GM19395 (cell line): ENCODE results near the gene SNPH.
"Not testable (repeated sequence)": the region's sequence is repeated elsewhere in the genome, so short reads cannot be mapped to it uniquely, and the experiment has no call there.

Experiments
- ATAC-seq: cut with Tn5 transposase; IDR thresholded peaks from one replicate; pipeline ENCODE4 v1.9.1; 2021; ENCODE audit warnings: mild to moderate bottlenecking, moderate library complexity; ENCODE audit not compliant: unreplicated experiment

SNPH gene

GRCh38 chr20:1266167-1266973 lies at the start of gene SNPH:
Gene SNPH, plus strand, starts transcription at chr20:1266294. Its CDS starts 29,946 bp downstream, at chr20:1296240.
- peak; percentile 49 for ATAC-seq

- ATAC-seq: not testable (repeated sequence)
Observed at GRCh38 chr20:1216527-1217427, 49.3 kb upstream of the SNPH start.

- ATAC-seq: not testable (repeated sequence)
Observed at GRCh38 chr20:1222750-1223149, 43.3 kb upstream of the SNPH start.

- ATAC-seq: no peak
Observed at GRCh38 chr20:1224205-1224890, 41.7 kb upstream of the SNPH start.

GRCh38 chr20:1225263-1225782 lies 40.8 kb upstream of the SNPH start:
- no peak for ATAC-seq

GRCh38 chr20:1225783-1226654 lies 40.1 kb upstream of the SNPH start, which contains the start of gene RAD21L1:
Gene RAD21L1, plus strand, starts transcription at chr20:1226044. Its CDS starts 2,410 bp downstream, at chr20:1228454.
- ATAC-seq: no peak

- no peak for ATAC-seq
Observed at GRCh38 chr20:1229541-1229940, 36.6 kb upstream of the SNPH start.

- peak; percentile 66 for ATAC-seq
Observed at GRCh38 chr20:1232286-1233111, 33.6 kb upstream of the SNPH start.

GRCh38 chr20:1240549-1240948 lies 25.5 kb upstream of the SNPH start:
- no peak for ATAC-seq

- ATAC-seq: no peak
Observed at GRCh38 chr20:1241456-1241855, 24.6 kb upstream of the SNPH start.

- ATAC-seq: no peak
Observed at GRCh38 chr20:1242099-1242498, 24.0 kb upstream of the SNPH start.

- no peak for ATAC-seq
Observed at GRCh38 chr20:1242530-1242929, 23.6 kb upstream of the SNPH start.

- ATAC-seq: no peak
Observed at GRCh38 chr20:1245578-1245977, 20.5 kb upstream of the SNPH start.

GRCh38 chr20:1247689-1248088 lies 18.4 kb upstream of the SNPH start:
- no peak for ATAC-seq

GRCh38 chr20:1250282-1250681 lies 15.8 kb upstream of the SNPH start:
- ATAC-seq: not testable (repeated sequence)

GRCh38 chr20:1252416-1252815 lies 13.7 kb upstream of the SNPH start:
- ATAC-seq: no peak

GRCh38 chr20:1254254-1254653 lies 11.8 kb upstream of the SNPH start:
- no peak for ATAC-seq

GRCh38 chr20:1255675-1256074 lies 10.4 kb upstream of the SNPH start:
- ATAC-seq: no peak

- no peak for ATAC-seq
Observed at GRCh38 chr20:1263853-1264252, 2.2 kb upstream of the SNPH start.
